ENCODE results near the gene ZNF486.
"Not testable (repeated sequence)": the region's sequence is repeated elsewhere in the genome, so short reads cannot be mapped to it uniquely, and the experiment has no call there.

Gene ZNF486

GRCh38 chr19:20235156-20235555 is 68.1 kb downstream of the ZNF486 start:
- no peak for DNase-seq

GRCh38 chr19:20237773-20238623 is 71.0 kb downstream of the ZNF486 start:
- peak; percentile 88 to 94 for DNase-seq

- no peak for DNase-seq
These were observed 76.6 kb downstream of the ZNF486 start for GRCh38 chr19:20243629-20244028.

- DNase-seq, result peak in 1 of 2 donors; percentile 64
These were observed 77.3 kb downstream of the ZNF486 start for GRCh38 chr19:20244356-20244755.

DNA sequence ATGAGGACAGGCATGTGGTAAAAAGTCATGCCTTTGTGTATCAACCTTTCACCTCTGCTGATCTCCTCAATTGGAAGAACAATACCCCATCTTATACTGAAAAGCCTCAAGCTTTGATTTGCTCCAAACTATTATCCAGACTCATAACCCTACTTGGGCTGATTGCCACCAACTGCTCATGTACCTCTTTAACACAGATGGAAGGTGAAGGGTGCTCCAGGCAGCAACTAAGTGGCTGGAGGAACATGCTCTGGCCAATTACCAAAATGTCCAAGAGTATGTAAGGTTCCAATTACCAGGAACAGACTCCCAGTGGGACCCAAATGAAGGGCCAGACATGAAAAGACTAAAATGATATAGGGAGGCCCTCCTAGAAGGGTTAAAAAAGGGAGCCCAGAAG is 78.3 kb downstream of the ZNF486 start:
- no peak for DNase-seq

DNA sequence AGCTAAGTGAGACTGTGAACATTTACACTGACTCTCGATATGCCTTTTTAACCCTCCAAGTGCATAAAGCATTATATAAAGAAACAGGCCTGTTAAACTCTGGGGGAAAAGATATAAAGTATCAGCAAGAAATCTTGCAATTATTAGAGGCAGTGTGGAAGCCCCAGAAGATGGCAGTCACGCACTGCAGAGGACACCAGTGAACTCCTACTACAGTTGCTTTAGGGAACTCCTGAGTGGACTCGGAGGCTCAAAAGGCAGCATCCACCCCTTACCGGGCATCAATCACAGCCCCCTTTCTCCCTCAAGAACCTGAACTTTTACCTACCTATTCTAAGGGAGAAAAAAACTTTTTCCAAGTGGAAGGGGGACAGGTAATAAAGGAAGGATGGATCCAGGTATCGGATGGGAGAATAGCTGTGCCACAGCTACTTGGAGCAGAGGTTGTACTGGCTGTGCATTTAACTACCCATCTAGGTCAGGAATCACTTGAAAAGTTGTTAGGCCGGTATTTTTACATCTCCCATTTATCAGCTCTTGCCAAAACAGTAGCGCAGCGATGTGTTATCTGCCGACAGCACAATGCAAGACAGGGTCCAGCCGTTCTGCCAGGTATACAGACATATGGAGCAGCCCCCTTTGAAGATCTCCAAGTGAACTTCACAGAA is 80.1 kb downstream of the ZNF486 start:
- DNase-seq, result peak; percentile 8 to 25

DNA sequence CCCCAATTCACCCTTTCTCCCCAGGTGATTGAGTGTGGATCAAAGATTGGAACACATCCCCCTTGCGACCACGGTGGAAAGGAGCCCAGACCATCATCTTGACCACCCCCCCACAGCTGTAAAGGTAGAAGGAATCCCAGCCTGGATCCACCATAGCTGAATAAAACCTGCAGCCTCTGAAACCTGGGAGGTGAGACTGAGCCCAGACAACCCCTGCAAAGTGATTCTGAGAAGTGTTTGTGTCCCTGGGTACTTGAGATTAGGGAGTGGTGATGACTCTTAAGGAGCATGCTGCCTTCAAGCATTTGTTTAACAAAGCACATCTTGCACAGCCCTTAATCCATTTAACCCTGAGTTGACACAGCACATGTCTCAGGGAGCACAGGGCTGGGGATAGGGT is 81.2 kb downstream of the ZNF486 start:
- not testable (repeated sequence) for DNase-seq

All from CD4-positive, alpha-beta T cell treated with Interferon alpha-2 for 1 hour (primary cell).